BE2C (cell line): ENCODE data around the gene CRPPA.

Experiments
- DNase-seq: peaks from one replicate; pipeline ENCODE4 v3.0.0-alpha.2; 2020
- H3K27me3 ChIP-seq: fragments of 250-450 bp; sonication (Bioruptor Pico); 2 replicates; pipeline ENCODE4 v1.5.1; 2020; ENCODE audit warnings: mild to moderate bottlenecking
- H3K36me3 ChIP-seq: fragments of 250-450 bp; sonication (Bioruptor Pico); 2 replicates; pipeline ENCODE4 v1.5.1; 2020; ENCODE audit warnings: mild to moderate bottlenecking
- H3K4me1 ChIP-seq: fragments of 250-450 bp; sonication (Bioruptor Pico); 2 replicates; pipeline ENCODE4 v1.5.1; 2020
- H3K4me3 ChIP-seq: 2 replicates; pipeline ENCODE4 v1.5.1; 2011; ENCODE audit warnings: low read depth, low read length
- H3K9me3 ChIP-seq: fragments of 250-450 bp; sonication (Bioruptor Pico); 2 replicates; pipeline ENCODE4 v1.5.1; 2020
- TF ChIP-seq, protein P1 (sequence below): IDR thresholded peaks from 2 replicates; pipeline ENCODE4 v1.5.1; 2012; ENCODE audit warnings: mild to moderate bottlenecking, low read depth, low read length

Gene CRPPA

DNA sequence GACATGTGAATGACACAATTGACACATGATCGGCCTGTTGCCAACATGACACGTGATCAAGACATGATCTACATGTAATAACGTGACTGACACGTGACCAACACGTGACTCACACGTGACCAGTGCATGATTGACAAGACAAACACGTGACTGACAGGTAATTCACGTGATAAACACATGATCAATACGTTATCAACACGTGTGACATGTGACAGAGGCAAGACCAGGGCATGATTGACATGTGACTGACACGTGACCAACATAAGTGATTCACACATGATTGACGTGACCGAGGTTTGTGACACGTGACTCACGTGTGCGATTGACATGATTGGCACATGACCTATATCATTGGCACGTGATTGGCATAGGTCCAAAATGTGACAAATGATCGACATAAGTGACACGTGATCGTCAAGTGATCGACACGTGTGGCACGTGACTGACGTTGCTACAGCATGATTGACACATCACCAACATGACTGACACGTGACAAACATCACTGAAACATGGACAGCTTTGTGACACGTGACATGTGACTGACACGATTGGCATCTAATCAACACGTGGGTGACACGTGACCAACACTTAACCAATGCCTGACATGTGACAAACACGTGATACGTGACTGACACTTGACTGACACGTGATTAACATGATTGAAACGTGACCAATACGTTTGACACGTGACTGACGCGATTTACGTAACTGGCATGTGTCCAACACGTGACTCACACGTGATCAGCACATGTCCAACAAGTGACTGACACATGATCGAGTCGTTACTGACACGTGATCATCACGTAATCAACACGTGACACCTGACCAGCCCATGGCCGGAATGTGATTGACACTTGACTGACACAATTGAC lies 23.0 kb downstream of the CRPPA start:
- DNase-seq, result no peak
- TF ChIP-seq, protein P1, sequence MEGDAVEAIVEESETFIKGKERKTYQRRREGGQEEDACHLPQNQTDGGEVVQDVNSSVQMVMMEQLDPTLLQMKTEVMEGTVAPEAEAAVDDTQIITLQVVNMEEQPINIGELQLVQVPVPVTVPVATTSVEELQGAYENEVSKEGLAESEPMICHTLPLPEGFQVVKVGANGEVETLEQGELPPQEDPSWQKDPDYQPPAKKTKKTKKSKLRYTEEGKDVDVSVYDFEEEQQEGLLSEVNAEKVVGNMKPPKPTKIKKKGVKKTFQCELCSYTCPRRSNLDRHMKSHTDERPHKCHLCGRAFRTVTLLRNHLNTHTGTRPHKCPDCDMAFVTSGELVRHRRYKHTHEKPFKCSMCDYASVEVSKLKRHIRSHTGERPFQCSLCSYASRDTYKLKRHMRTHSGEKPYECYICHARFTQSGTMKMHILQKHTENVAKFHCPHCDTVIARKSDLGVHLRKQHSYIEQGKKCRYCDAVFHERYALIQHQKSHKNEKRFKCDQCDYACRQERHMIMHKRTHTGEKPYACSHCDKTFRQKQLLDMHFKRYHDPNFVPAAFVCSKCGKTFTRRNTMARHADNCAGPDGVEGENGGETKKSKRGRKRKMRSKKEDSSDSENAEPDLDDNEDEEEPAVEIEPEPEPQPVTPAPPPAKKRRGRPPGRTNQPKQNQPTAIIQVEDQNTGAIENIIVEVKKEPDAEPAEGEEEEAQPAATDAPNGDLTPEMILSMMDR, result no peak
- Histone ChIP-seq H3K9me3 (peaks cover 15% of the 10 kb centered on the region), H3K4me1 (no peaks in the 10 kb centered on the region), H3K4me3 (no peak overlapping the region), H3K36me3 (no peaks in the 10 kb centered on the region), H3K27me3 (no peaks in the 10 kb centered on the region)

DNA sequence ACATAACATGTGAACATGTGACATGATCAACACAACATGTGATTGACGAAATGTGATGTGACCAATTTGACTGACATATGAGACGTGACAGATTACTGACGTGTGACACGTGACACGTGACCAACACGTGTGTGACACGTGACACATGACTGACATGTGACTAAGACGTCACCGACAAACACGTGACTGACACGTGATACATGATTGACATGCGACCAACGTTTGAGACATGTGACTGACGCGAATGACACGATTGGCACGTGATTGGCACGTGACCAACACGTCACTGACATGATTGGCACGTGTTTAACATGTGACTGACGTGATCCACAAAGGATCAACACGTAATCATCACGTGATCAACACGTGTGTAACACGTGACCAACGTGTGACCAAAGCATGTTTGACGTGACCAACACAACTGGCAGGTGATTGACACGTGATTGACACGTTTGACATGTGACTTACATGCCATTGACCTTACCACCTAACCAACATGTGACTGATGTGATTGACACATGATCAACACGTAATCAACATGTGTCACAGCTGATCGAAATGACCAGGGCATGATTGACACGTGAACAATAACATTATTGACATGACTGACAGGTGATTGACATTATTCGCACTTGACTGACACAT lies 23.7 kb downstream of the CRPPA start:
- no peak for DNase-seq
- Histone ChIP-seq H3K4me3 (no peak overlapping the region), H3K36me3 (no peaks in the 10 kb centered on the region), H3K27me3 (no peaks in the 10 kb centered on the region), H3K9me3 (peaks cover 15% of the 10 kb centered on the region), H3K4me1 (no peaks in the 10 kb centered on the region)
- TF ChIP-seq, protein P1, result no peak

DNA sequence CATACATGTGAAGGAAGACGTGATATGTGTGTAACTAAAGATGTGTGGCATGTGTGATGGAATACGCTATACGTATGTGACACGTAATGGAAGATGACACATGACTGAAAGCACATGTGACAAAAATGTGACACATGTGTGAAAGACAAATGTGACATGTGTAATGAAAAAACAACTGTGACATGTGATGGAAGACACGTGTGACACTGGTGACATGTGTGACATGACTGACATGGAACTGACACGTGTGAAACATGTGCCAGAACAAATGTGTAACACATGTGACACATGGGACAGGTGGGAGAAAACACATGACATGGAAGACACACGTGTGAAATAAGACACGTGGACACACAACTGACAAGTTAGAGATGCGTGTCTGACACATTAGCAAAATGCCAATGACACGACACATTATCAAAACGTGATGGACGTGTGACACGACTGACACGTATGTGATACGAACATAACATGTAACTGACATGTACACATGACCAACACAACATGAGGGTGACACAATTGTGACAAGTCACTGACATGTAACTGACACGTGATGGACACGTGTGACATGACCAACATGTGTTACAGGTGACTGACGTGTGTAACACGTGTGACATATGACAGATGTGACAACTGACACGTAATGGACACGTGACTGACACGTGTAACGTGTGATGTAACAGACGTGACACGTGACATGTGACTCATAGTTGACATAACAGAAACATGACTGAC lies 24.4 kb downstream of the CRPPA start:
- Histone ChIP-seq H3K4me3 (no peak overlapping the region), H3K4me1 (no peaks in the 10 kb centered on the region), H3K36me3 (no peaks in the 10 kb centered on the region), H3K27me3 (no peaks in the 10 kb centered on the region), H3K9me3 (peaks cover 15% of the 10 kb centered on the region)
- no peak for DNase-seq
- TF ChIP-seq, protein P1, result no peak

DNA sequence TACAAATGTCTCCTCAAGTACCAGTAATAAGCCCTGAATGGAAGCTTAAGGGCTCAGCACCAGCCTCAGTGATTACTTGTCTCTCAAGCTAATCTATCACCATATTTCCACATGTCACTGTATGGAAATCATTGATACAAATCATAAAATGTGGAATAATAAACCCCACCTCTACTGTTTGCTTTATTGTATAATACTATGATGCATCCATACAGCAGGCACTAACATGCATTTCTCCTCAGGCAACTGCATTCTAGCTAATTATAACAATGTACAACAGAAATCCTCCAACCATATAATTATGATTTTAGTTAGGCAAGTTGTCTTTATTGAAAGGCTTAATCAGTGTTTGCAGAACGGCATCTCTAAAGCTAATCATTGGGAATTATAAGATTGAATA lies 26.2 kb downstream of the CRPPA start:
- Histone ChIP-seq H3K4me3 (no peak overlapping the region), H3K4me1 (no peaks in the 10 kb centered on the region), H3K36me3 (no peaks in the 10 kb centered on the region), H3K9me3 (peaks cover 15% of the 10 kb centered on the region), H3K27me3 (no peaks in the 10 kb centered on the region)
- TF ChIP-seq, protein P1, result no peak
- DNase-seq, result no peak

DNA sequence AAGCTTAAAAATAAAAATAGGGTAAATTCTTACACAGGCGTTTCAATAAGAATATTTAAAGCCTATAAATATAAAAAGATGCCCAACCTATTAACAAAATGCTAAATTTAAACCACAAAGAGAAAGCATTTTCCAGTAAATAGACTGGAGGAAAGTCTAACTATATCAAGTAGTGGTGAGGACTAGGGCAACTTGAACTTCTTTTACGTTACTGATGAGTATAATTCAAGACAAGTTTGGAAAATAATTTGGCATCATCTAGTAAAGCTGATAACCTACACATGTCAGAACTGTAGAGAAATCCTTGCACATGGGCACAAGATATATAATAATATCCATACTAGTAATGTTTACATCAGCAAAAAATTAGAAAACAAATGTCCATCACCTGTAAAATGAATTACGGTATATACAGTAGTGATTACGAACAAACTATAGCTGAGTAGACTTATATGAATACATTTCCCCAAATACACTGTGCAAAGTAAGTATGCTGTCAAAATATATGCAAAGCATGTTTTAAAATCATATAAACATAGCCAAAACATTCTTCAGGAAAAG lies 27.4 kb downstream of the CRPPA start:
- TF ChIP-seq, protein P1, result no peak
- no peaks in the 10 kb centered on the region for H3K36me3 ChIP-seq
- H3K4me1 ChIP-seq, result no peaks in the 10 kb centered on the region
- no peak overlapping the region for H3K4me3 ChIP-seq
- peaks cover 15% of the 10 kb centered on the region for H3K9me3 ChIP-seq
- no peaks in the 10 kb centered on the region for H3K27me3 ChIP-seq
- no peak for DNase-seq
